Endothelial cell of umbilical vein (primary cell): ENCODE data around the gene HECW1. TPM values are rescaled to one million over a fixed set of nuclear protein-coding genes. Genes with fewer than 3 reads are reported as not detected.
"Not testable (repeated sequence)": the region's sequence is repeated elsewhere in the genome, so short reads cannot be mapped to it uniquely, and the experiment has no call there.

Source experiments
- BruUV-seq: library from RNA; stranded (reverse); fragments of 400-500 nt; replicated peaks from 2 replicates; lab custom pipeline; 2021; lab: Mats Ljungman, UMichigan
- CTCF ChIA-PET: fragments of 300-600, 350-600 bp; sonication (Branson Sonifier 250); formaldehyde crosslinking; loops from one replicate; lab custom pipeline; 2021; ENCODE audit warnings: antibody characterized with exemption, inconsistent platforms; lab: Charles Lee
- POLR2A ChIA-PET: fragments of 300-600, 350-600 bp; sonication (Branson Sonifier 250); formaldehyde crosslinking; loops from one replicate; lab custom pipeline; 2021; ENCODE audit warnings: antibody characterized with exemption, inconsistent platforms; lab: Charles Lee
- DNase-seq: peaks from one replicate; pipeline ENCODE4 v3.0.0-alpha.2; 2011; ENCODE audit warnings: low read depth, low spot score
- FAIRE-seq: peaks from 2 replicates; lab custom pipeline; 2011; peaks lifted over from hg19 to GRCh38; lab: Jason Lieb, UNC
- H2AFZ ChIP-seq: 2 replicates; pipeline ENCODE4 v1.6.0; 2012; ENCODE audit warnings: low read depth, low read length, control low read depth, inconsistent platforms
- H3K27ac ChIP-seq: 2 replicates; pipeline ENCODE4 v1.5.1; 2011; ENCODE audit warnings: low read depth, mild to moderate bottlenecking, control low read depth, low read length, moderate library complexity; ENCODE audit not compliant: insufficient read depth
- H3K27me3 ChIP-seq, 2 experiments: 2 replicates each; pipeline versions ENCODE4 v1.6.0 to v1.6.1; 2011; ENCODE audit warnings: low read length in 2 of 2, mixed read lengths in 1 of 2; ENCODE audit not compliant: control insufficient read depth in 2 of 2, insufficient read depth in 2 of 2
- H3K36me3 ChIP-seq, 2 experiments: 2 replicates in 1 of 2; 3 replicates in 1 of 2; pipeline ENCODE4 v1.5.1; 2011; ENCODE audit warnings: low read length in 2 of 2, mild to moderate bottlenecking in 1 of 2, moderate library complexity in 1 of 2; ENCODE audit not compliant: control insufficient read depth in 2 of 2, insufficient read depth in 2 of 2; ENCODE audit errors: extremely low read depth in 1 of 2
- H3K4me1 ChIP-seq: 3 replicates; pipeline ENCODE4 v1.5.1; 2011; ENCODE audit warnings: mild to moderate bottlenecking, low read length; ENCODE audit not compliant: control insufficient read depth, insufficient read depth; ENCODE audit errors: extremely low read depth
- H3K4me2 ChIP-seq: 2 replicates; pipeline ENCODE4 v1.6.1; 2011; ENCODE audit warnings: low read length, control low read depth, mixed read lengths; ENCODE audit not compliant: insufficient read depth
- H3K4me3 ChIP-seq, 3 experiments: fragments of 200-600 bp in 1 of 3; sonication (generic), shearing (Covaris generic) in 1 of 3; replicated peaks in 1 of 3; 2 replicates each; pipeline ENCODE4 v1.5.1; 2011 to 2016; ENCODE audit warnings: control low read depth in 3 of 3, low read length in 3 of 3, mild to moderate bottlenecking in 2 of 3, inconsistent platforms in 1 of 3, low read depth in 1 of 3, moderate library complexity in 1 of 3; ENCODE audit not compliant: insufficient read depth in 1 of 3
- H3K79me2 ChIP-seq: 2 replicates; pipeline ENCODE4 v1.6.0; 2012; ENCODE audit warnings: low read length, inconsistent platforms; ENCODE audit not compliant: control insufficient read depth, insufficient read depth
- H3K9ac ChIP-seq: replicated peaks from 2 replicates; pipeline ENCODE3; 2011; ENCODE audit warnings: low read length, control low read depth; ENCODE audit not compliant: insufficient read depth; ENCODE audit errors: extremely low read depth
- H3K9me1 ChIP-seq: replicated peaks from 3 replicates; pipeline ENCODE4 v1.6.0; 2011; ENCODE audit warnings: mild to moderate bottlenecking, low read length; ENCODE audit not compliant: control insufficient read depth, insufficient read depth; ENCODE audit errors: extremely low read depth
- H3K9me3 ChIP-seq: replicated peaks from 2 replicates; pipeline ENCODE4 v1.5.1; 2012; ENCODE audit warnings: low read length, inconsistent platforms; ENCODE audit not compliant: control insufficient read depth, insufficient read depth
- H4K20me1 ChIP-seq: replicated peaks from 2 replicates; pipeline ENCODE3; 2011; ENCODE audit warnings: mild to moderate bottlenecking, low read length; ENCODE audit not compliant: control insufficient read depth, insufficient read depth; ENCODE audit errors: extremely low read depth
- CTCF ChIP-seq, 2 donors: IDR thresholded peaks; 1 replicate in 1 of 2; 2 replicates in 1 of 2; pipeline ENCODE4 v1.5.1; 2011; ENCODE audit warnings: low read length in 2 of 2, mild to moderate bottlenecking in 2 of 2, moderate library complexity in 2 of 2, control low read depth in 1 of 2, inconsistent platforms in 1 of 2, low read depth in 1 of 2; ENCODE audit not compliant: insufficient read depth in 1 of 2; ENCODE audit errors: extremely low read depth in 1 of 2
- FOS ChIP-seq: IDR thresholded peaks from 2 replicates; pipeline ENCODE4 v1.6.1; 2011; ENCODE audit warnings: mild to moderate bottlenecking, low read length, moderate library complexity, borderline replicate concordance; ENCODE audit not compliant: insufficient read depth
- MAX ChIP-seq: IDR thresholded peaks from 2 replicates; pipeline ENCODE4 v1.6.1; 2011; ENCODE audit not compliant: insufficient read depth, insufficient read length
- MYC ChIP-seq: IDR thresholded peaks from one replicate; pipeline ENCODE4 v1.6.1; 2011; ENCODE audit warnings: mild to moderate bottlenecking, low read depth, low read length
- dilution Hi-C: fragments of 300-500 bp; cut with MboI; formaldehyde crosslinking; loops from one replicate; pipeline ENCODE4 v1.15.0; 2019; ENCODE audit warnings: low sequenced_read_pairs; ENCODE audit not compliant: extremely low pct_ligation_motif_present
- intact Hi-C: fragments of 100-400 bp; cut with micrococcal nuclease; formaldehyde crosslinking; loops from one replicate; pipeline ENCODE4 v1.10.0; 2022
- polyA plus RNA-seq, 4 experiments: library from polyadenylated mRNA; depleted of rRNA in 3 of 4; stranded (reverse) in 3 of 4; unstranded in 1 of 4; fragments of >200 nt; gene quantifications; 2 replicates each; pipeline versions ENCODE4 v1.2.1 to v1.2.3, GENCODE V29; 2011 to 2012; ENCODE audit warnings: missing spikeins in 1 of 4
- total RNA-seq: library from RNA; stranded (reverse); gene quantifications from 2 replicates; pipeline ENCODE4 v1.2.3, GENCODE V29; 2021

Gene HECW1
- total and polyA plus RNA-seq, 2 donors (not counting 3 experiments of a cell fraction or from before 2014, with no cell fraction given), result not detected

GRCh38 chr7:43341132-43341531, 228.7 kb downstream of the HECW1 start:
- FAIRE-seq, result no peak
- Histone ChIP-seq H3K79me2 (no peaks in the 10 kb centered on the region), H3K4me3 (no peak overlapping the region), H3K9me3 (no peaks in the 10 kb centered on the region), H3K9ac (no peak overlapping the region), H3K27ac (no peak overlapping the region), H4K20me1 (no peaks in the 10 kb centered on the region), H3K9me1 (no peaks in the 10 kb centered on the region), H3K27me3 (no peaks in the 10 kb centered on the region), H3K4me1 (no peaks in the 10 kb centered on the region), H3K36me3 (no peaks in the 10 kb centered on the region), H2AFZ (no peak overlapping the region), H3K4me2 (no peak overlapping the region)
- no peak for DNase-seq
- intact Hi-C loops, result no loop called here
- ChIA-PET CTCF (no interaction called here), POLR2A (no interaction called here)
- no TSS peak for BruUV-seq
- dilution Hi-C loops, result no loop called here
- no peak for TF ChIP-seq CTCF (IDR thresholded peaks at IDR 0.05; ENCODE audit: extremely low read depth in 1 of 2, insufficient read depth in 1 of 2, low read depth in 1 of 2, low read length in 2 of 2)
- TF ChIP-seq MYC, result no peak
- TF ChIP-seq FOS, result no peak
- TF ChIP-seq MAX, result no peak

- dilution Hi-C loops, H3K27ac ChIP-seq, BruUV-seq, DNase-seq, H2AFZ ChIP-seq, H3K36me3 ChIP-seq, H3K27me3 ChIP-seq, POLR2A ChIA-PET, H3K4me3 ChIP-seq, H3K9me3 ChIP-seq, H3K4me2 ChIP-seq, H4K20me1 ChIP-seq, FAIRE-seq, CTCF ChIA-PET, H3K9ac ChIP-seq, H3K4me1 ChIP-seq, H3K79me2 ChIP-seq, intact Hi-C loops, H3K9me1 ChIP-seq: not testable (repeated sequence)
Observed at GRCh38 chr7:43343417-43343816, 231.0 kb downstream of the HECW1 start.

GRCh38 chr7:43345696-43346095, 233.2 kb downstream of the HECW1 start:
- H2AFZ ChIP-seq, H3K9me3 ChIP-seq, H3K4me2 ChIP-seq, H3K27me3 ChIP-seq, CTCF ChIA-PET, dilution Hi-C loops, intact Hi-C loops, H3K4me3 ChIP-seq, BruUV-seq, FAIRE-seq, H3K9me1 ChIP-seq, DNase-seq, H4K20me1 ChIP-seq, H3K4me1 ChIP-seq, H3K79me2 ChIP-seq, H3K36me3 ChIP-seq, H3K9ac ChIP-seq, H3K27ac ChIP-seq, POLR2A ChIA-PET: not testable (repeated sequence)
